Activated T-cell treated with anti-CD3 and anti-CD28 coated beads for 4 hours (primary cell): ENCODE results near the gene PASK.

Experiments used
- DNase-seq: peaks from one replicate; pipeline ENCODE4 v3.0.0-alpha.2; 2020

PASK gene

DNA sequence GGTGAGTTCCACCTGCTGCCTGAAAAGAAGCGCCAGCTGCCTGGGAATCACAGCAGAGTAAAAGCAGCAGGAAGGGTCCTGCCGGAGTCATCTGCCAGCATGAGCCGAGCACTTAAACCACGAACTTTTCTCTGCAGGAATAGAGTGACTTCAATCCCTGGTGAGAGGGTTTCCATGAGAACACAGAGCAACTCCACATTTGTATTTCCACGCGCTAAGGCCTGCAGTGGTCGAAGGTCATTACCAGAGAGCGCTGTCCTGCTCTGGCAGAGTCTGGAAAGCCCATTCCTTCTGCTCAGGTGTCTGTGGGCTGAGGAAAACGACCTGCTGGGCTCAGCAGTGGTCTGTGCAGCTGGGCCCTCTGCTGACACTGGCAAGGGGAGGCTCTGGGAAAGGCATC is 6.7 kb downstream of the PASK start:
- DNase-seq: no peak

DNA sequence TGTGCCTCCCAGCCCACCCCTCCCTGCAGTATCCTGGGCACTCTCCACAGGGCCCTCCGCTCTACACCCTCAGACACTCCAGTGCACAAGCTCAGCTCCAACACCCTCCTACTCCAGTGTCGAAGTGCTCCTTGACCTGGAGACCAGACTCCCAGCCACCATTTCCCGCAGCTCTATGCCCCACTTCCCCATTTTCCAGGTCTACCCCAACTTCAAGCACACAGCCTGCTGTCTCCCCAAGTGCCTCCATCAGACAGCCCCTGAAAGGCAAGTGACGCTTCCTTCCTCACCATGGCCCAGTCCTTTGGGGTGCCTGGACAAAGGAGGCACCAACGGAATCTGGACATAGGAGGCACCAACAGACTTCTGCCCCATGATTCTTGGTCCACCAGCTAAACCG is 7.2 kb downstream of the PASK start:
- no peak for DNase-seq

DNA sequence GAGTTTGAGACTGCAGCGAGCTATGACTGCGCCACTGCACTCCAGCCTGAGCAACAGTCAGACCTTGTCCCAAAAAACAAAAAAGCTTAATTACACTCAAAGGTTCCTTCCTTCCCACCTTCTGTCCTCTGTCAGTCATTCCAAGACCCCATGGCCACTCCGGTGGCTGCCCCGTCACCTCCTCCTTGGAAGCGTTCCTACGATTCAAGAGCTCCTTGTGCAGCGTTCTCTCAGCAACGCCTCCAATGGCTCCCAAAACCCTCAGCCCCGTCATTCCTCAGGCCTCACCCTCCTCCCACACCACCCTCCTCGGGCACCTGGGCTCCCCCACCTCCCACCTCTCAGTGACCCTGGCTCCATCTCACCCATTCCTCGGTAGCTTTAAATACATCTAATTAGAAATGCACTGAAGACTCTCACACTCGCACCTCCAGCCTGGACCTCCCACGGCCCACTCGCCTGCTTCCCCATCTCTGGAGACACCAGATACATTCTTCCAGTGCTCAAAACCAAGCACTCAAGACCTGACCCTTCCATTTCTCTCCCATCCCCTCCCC is 8.0 kb downstream of the PASK start:
- no peak for DNase-seq

DNA sequence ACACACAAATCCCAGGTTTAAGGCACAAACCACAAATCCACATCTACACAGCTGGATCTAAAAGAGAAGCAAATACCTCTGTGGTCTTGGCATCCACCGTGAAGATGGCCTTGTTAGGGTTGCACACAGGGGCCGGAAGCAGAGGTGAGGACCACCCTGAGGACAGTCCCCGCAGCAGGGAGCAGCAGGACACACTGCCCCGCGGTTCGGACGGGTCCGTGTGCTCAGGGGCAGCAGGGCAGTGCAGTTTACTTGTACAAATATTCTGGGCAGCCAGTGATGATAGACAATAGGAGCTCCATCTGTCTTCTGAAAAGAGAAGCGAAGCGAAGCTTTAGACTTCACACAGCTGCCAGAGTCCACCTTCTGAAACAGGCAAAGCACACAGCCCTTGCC is 8.8 kb downstream of the PASK start:
- no peak for DNase-seq

DNA sequence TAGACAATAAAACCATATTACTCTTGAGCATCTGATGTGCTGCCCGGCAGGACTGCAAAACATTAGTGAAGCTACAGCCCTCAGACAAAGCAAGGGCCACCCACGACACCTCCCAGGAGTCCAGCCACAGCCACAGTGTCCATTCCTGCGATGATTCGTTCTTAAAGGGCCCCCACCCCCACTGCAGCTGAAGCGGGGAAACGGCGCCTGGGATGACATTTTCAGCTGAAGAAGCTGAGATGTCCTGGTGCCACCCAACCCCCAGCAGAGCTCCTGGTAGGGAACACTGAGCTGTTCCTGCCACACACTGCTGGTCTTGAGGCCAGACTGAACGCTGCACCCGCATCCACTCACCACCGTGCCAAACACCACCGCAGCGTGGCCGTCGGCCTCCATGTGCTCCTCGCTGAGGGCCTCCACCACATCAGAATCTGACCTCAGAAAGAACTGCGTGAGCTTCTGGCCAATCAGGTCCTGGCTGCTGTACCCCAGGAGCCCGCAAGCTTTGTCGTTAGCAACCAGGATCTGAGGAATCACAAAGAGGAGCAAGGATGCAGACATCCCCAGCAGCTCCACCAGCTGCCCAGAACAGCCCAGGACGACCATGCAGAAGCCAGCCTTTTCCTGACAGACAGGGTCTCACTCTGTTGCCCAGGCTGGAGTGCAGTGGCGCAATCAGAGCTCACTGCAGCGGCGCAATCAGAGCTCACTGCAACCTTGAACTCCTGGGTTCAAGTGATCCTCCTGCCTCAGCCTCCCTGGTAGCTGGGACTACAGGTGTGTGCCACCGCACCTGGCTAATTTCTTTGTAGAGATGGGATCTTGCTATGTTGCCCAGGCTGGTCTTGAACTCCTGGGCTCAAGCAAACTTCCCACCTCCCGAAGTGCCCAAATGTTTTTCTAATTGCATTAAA is 9.5 kb downstream of the PASK start:
- DNase-seq: no peak

DNA sequence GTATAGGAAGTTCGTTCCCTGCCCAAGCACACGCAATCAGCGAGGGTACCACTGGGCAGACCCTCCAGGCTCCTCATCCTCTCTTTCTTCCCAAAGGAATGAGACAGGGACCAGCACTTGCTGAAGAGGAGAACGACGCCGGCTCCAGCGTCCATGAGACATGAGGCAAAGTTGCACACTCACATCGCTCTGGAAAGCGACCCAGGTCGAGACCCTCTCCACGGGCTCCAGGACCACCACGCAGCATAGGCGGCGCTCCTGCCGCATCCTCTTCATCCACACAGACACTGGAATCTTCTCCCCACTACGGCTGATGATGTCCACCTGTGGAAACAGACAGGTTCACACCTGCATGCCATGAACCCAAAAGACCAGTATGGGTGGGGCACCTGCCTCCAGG is 10.8 kb downstream of the PASK start:
- no peak for DNase-seq

DNA sequence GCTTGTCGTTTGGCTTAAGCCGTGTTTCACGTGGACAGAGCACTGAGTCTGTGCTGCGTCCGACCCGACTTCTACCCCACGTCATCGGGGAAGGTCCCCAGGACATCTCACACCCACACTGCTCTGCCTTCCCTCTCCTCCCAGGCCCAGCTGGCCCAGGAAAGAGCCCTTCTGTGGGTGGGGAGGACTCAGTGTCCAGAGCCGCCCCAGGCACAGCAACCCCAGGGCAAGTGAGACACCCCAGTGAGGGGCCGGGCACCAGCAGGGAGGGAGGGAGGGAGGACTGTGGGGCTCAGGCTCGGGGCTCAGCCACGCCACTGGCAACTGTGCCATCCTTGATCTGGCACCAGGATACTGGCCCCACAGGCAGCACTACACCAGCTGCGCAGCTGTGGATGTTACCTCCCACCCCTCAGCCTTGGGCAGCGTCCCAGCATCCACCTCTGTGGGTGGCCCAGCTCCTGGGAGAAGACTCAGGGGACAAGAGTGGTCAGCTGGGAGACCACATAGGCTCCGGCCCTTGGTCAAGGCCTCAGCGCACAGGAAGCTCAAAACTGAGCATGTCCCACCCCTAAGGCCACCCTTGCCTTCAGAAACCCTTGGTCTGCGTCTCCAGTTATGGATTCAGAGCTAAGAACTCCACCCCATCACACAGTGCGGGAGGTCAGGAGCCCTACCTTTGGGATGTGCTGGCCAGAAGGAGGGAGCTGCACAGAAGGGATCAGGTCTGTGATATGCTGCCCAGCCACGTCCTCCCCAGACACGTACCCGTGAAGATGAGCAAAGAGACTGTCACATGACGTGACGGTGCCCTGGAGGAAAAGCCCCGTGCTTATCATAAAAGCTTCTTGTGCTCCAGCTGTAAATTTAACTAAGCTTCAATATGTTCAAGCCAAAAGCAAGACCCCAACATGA is 11.7 kb downstream of the PASK start:
- no peak for DNase-seq

DNA sequence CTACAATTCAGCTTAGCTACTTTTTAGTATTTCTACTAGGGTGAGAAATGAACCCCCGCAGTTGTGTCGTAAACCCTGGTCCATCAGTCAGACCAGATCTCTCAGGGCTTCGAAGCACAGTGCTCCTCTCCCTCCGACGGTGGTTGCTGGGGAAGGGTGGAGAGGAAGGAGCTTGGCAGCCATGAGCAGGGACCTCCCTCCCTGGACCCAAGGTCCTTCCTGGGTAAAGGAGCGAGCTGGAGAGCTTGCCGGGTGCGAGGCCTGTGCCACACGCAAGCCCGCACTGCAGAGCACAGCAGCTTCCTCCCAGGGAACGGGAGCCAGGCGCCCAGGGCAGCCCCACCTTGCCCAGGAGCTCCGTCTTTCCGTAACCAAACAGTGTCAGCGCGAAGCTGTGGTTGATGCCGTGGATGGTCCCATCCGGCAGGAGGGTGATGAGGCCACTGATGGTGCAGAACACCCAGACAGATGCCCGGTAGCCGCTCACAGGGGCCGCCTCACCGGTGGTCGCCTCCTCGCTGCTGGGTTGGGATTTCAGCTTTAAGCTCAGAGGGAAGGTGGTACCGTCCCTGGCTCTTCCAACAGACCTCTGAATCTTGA is 12.5 kb downstream of the PASK start:
- no peak for DNase-seq

DNA sequence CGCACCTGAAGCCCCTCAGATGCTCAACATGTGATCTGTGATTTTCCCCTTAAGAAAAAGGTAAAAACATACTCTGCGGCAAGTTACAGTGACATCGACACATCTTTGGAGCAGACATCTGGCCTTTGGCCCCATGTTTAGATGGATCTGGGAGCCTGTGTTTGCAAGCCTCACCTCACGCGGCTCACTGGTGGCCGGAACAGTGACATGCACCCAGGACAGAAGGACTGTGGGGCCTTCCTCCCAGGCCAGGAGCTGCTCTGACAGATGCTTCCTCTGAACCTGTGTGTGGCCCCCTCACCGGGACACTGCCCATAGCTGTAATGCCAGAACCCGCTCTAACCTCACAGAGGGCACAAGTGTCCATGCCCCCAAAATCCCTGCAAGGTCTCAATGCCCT is 13.1 kb downstream of the PASK start:
- DNase-seq: no peak

DNA sequence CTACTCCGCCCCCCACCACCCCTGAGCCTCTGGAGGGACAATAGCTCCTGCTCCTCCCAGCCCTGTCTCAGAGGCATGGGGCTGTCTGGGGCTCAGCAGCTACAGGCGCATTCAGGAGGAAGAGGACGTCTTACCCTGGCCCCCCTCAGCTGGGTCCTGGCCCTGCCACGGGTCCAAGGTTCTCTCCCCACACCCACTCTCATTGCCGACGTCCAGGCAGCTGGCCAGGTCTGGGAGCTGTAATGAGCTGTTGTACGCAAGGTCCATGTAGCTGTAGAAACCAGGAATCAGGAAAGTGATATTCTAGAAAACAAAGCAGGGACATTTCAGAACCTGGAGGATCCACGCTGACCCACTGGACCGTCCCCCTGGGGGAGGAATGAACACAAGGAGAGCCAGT is 13.5 kb downstream of the PASK start:
- no peak for DNase-seq

DNA sequence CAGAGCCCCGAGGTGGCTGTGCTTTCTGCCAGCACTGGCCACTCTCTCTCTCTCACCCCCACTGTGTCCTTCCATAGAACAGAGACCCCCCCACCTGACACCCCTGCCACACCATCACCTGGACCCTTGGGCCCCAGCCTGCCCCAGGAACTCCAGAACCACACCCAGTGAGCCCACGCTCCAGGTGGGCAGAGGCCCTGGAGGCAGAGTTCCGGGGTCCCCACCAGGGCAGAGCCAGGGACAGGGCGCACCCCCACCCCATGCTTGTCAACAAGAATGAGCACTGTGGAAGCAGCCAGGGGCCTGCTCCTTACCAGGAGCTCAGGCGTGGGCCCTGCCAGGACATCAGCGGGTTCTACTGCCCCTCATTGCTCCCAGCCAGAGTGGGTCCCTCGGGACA is 14.6 kb downstream of the PASK start:
- DNase-seq: no peak

DNA sequence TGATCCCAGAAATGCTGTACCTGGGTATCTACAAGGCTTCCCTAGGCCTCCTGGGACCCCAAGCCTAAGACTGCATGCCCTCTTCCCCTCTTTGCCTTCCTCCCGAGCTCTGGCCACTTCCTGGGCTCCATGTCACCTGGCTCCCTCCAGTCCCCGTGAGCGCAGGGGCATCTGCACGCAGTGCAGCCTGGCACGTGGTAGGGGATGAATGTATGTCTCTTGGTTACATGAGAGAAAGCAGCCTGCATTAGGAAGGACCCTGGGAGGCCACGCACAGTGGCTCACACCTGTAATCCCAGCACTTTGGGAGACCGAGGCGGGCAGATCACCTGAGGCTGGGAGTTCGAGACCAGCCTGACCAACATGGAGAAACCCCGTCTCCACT is 15.8 kb downstream of the PASK start:
- DNase-seq: no peak

DNA sequence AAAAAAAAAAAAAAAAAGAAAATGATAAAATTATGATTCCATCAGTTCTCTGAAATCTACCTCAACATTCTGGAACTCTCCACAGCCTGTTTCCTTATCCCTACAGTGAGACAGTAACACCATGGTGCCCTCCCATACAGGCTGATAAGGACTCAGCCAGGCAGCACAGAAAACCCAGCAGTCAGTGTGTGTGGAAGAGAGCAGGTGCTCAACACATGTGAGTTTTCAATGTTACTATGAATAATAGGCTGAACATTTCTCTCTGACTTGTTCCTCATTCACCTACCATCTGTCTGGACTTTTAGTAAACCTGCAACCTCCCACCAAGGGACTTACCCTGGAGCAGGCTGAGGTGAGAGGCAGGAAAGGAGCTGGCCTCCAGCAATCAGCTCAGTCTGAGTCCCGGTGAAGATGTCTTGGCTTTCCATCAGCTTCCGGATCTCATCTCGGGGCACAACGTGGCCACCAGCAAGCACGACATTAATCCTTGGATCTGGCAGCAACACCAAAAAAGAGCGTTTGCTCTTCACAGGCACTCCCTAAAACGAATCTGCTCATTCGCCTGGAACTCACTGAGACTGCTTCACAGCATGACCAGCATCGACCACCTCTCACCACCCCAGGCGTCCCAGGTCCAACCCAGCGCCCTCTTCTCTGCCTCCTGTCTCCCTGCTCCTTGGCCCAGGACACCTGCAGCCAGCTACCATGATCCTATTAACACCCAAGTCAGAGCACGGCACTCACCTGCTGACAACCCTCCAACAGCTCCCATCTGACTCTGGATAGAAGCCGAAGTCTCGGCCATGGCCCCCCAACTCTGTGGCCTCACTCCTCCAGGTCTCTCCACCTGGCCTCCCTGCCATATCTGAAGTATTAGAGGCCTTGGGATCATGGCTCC is 16.5 kb downstream of the PASK start:
- DNase-seq: no peak

DNA sequence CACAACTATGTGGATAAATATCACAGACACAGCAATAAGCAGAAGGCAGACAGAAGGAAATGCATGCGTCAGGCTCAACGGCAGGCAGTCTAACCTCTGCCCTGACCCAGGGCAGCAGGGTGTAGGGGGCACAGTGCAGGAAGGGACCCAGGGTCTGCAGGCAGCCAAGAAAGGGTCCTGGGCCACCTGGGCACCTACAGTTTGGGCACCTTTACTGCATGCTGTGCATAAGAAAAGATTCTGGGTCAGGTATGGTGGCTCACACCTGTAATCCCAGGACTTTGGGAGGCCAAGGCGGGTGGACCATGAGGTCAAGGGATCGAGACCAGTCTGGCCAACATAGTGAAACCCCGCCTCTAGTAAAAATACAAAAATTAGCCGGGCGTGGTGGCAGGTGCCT is 17.7 kb downstream of the PASK start:
- no peak for DNase-seq

DNA sequence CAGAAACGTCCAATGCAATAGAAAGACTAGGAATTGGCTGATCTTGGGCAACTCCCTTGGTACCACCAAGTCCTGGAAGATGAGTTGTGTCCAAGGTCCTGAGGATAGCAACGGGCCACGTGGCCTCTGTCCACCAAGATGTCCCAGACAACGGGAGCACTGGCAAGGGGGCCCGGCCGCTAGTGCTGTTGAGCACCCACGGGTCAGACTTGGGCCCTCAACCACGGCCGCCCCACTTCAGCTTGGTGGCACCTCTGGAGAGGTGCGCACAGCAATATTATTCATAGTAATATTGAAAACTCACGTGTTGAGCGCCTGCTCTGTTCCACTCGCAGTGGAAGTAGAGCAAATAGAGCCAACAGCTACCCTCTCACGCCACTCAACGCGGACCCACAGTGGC is 19.0 kb downstream of the PASK start:
- DNase-seq: no peak

DNA sequence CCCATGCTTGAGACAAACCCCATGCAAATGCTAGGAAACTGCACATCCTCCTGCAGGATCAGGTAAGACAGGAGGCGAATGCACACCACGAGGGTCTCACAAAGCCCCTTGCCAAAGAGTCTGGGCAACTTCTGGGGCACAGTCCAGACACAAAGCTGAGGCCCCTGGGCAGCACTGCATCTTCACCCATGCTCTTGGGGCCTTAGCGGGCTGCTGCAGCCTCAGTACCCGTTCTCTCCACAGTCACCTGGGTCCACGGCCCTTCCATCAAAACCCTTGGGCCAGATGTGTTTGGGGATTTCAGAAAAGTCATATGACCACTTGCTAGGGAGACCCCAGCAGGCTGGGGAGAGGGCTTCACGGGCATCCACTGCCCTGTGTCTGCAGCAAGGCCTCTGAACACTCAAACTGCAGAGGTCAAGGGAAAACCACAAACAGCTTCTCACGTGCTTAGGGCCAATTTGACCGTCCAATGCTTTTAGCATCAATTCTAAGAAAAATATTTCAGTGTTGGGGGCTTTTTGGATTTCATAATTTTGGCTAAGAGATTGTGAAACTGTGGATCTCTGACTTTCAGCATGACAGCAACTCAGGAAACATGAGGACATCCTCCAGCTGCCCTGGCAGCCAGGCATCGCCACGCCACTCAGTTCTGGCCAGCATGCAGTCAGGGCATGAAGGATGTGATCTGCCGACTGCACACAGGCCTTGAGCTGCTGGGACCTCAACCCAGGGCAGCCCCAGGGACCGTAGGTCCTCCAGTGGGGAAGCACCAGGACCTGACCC is 20.0 kb downstream of the PASK start:
- no peak for DNase-seq

DNA sequence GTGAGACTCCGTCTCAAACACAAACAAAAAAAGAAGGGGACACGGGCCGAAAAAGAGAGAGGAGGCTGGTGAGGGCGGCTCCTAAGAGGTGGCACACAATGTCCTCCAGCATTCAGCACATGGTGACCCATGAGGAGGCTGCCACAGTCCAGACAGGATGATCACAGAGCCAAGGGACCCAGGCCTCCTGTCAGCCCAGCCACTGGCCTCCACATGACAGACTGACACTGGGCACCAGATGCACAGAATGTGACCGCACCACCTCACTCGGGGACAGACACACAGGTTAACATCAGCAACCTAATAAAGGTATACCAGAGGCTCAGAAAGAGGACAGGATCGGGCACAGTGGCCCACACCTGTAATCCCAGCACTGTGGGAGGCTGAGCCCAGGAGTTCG is 21.0 kb downstream of the PASK start:
- no peak for DNase-seq

DNA sequence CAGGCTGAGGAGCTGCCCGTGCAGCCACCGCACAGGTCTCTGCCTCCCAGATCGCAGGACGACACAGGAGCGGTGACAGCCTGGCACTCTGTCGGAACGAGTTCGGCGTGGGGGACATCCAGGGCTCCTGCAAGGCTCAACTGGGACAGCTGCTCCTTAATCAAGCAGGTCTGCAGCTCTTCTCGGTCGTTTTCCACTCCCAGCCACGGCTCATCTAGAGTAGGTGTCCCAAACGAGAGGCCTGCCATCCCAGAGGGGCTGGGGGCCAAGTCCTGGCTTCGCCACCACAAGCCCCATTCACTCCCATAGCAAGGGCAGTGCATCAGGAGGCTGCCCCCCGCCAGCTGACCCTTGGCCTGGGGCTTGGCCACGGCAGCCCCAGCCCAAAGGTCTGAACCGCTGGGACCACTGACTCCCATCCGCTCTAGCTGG is 22.5 kb downstream of the PASK start:
- DNase-seq: no peak

DNA sequence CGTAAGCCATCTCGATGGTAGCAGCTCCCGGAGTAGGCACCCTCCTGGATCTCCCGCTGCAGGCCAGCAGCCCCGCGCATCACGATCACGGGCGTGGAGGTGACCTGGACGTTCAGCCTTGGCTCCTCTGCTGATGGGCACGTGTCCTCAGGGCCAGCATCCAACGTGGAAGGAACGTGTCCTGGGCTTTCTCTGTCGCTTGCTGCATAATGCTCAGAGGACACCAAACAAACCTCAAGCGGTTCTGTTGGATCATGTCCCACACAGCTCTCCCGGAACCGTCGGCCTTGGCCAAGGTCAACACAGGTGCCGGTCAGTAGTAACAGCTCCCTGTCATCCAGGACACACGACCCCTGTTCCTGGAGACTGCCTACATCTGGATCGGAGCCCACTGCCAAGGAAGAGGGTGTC is 23.1 kb downstream of the PASK start:
- no peak for DNase-seq

DNA sequence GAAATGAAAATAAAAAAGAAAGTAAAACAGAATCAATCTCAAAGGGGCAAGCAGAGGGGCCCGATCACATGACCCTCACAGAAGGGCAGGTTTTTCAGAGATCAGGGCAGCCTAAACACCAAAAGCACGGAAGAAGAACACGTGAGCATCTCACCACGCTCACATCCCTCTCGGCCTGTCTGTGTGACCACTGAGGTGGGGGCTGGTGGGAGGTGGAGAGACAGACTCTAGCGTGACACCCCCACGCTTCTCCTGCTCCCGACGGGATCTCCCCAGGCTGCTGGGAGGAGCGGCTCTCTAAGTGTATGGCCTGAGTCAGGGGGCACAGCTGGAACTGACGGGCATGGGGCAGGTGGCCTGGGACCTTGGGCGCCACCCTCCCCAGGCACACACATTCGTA is 23.6 kb downstream of the PASK start:
- no peak for DNase-seq

DNA sequence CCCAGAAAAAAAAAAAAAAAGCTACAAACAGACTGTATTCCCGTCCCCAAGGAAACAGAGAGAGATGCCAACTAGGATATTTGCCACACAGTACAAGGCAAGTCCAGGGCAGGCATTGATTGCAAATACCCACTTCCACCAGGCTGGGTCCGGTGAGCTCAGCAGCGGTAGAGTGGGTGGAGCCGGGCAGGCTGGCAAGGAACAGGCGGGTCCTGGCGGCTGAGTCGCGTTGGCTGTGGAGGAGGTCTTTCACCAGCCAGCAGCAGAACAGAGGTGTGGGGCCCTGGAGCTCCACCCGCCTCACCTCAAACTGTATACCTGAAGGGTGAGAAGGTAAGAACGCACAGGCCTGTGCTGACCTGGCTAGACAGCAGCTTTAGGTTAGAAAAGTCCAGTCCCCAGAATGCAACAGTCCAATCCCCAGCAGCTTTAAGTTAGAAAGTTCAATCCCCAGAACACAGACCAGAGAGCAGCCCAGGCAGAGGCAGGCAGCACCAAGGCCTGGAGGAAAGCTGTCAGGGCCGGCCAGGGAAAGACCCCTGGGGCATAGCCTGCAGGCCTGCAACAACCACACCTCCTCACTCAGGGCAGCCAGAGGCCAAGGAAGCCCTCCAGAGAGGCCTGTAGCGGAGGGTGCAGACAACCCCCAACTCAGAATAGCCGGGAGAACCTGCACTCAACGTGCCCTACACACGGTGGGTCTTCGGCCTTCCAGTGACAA is 25.3 kb downstream of the PASK start:
- no peak for DNase-seq
